HPDE6-E6E7 (cell line): ENCODE results near the gene CXCL5.
"Not testable (repeated sequence)": the region's sequence is repeated elsewhere in the genome, so short reads cannot be mapped to it uniquely, and the experiment has no call there.

Experiments
- DNase-seq: peaks from one replicate; pipeline ENCODE4 v3.0.0; 2011; ENCODE audit warnings: missing footprints; ENCODE audit errors: extremely low spot score

Gene CXCL5

DNA sequence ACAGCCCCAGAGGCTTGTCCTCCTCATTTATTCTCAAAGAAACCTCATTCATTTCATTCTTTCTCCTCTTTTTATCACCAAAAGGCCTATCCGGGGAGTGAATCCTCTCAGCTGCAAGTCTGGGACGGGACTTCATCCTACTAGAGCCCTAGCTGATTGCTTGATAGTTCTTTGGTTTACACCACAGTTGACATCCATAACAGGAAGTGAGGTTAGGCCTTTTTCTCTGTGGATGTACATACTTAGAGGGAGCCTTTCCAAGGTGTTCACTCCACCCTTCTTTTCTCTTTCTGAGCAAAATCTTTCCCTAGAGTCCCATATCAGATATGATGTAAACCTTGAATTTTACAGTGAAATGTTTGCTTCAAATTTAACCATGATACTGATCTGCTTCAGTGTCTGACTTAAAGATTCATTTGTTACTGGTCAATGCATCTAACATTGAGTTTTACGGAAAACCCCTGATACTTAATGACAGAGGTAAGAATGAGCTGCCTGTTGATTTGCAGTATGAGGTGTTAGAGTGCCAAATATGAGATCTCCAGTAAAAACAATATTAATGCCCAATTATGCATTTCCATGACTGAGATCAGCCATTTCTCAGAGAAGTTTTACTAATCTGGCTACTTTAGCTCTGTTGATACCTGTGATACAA, 16.8 kb upstream of the CXCL5 start:
- no peak for DNase-seq

DNA sequence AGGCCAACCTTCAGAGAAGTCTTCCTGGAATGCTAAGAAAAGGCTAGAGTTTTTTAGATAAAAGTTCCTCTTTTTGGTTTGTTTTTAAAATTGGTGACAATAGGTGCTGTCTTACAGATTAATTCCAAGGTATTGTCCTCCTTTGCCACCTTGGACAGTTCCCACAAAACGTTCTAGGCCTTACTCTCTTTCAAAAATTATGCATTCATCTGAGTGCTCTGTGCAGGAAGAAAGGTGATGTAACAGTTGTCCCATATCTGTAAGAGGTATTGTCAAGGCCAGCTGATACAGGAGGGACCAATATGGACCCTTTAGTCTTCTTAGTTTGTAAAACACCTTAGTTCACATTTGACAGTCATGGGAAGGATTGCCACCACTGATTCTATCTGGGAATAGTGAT, 15.9 kb upstream of the CXCL5 start:
- DNase-seq, result no peak

GRCh38 chr4:74013264-74013663, 14.8 kb upstream of the CXCL5 start:
- DNase-seq, result no peak

DNA sequence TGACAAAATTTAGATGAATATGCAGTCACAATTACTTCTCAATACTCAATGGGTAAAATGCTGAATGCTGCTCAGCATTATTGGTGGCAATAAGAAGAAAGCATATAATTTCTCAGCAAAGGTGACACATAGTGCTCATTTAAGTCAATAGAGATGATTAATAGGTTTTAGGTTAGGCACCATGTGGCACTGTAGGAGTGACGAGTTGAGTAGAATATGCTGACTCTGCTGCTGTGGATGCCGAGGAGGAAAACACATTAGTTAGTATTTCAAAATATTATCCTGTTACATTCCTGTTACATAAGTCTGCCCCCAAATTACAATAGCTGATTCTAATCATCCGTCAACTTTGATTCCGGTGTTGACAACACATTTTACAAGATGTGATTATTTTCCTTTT, 13.7 kb upstream of the CXCL5 start:
- DNase-seq, result no peak

GRCh38 chr4:74009307-74009706, 10.8 kb upstream of the CXCL5 start:
- DNase-seq, result no peak

DNA sequence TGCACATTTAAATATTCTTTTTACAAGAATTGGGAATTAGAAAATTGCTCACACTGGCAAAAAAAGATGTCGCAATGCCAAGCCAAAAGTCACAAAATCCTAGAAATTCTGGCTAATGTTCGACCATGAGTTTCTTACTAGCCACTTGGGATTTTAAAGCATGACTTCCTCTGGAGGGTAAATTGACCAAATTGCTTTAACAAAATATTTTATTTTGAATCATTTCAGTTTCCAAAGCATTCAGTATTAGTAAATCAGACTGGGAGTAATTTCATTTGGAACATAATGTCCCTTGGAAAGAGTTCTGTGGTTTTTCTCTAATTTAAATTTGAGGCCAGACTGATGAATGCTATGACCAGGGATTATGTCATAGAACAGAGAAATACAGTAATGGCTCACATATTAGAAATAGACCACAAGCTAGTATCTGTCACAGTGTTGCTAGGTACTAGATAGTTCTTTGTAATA, 7.6 kb upstream of the CXCL5 start:
- DNase-seq, result no peak

- no peak for DNase-seq
These were observed 7.1 kb upstream of the CXCL5 start for GRCh38 chr4:74005528-74005927.

- no peak for DNase-seq
These were observed 6.2 kb upstream of the CXCL5 start for GRCh38 chr4:74004668-74005067.

GRCh38 chr4:74000301-74000700, 1.8 kb upstream of the CXCL5 start:
- no peak for DNase-seq

DNA sequence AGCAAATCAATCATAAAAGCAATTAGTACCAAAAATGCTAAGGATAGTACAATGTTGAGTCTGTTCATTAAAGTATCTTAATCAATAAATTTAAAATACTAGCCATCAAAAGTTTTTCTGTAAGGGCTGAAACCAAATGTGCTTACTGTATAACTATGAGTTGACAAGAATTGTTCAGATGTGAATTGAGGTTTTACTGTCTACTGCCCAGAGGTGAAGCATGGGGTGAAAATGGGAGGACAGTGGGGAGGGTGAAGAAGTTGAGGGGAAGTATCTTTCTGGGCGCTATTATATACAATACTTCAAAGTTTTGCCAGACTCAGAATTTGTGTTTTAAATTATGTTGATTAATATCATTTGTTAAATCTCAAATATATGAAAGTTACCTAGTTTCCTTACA, 6.4 kb downstream of the CXCL5 start:
- DNase-seq, result no peak

DNA sequence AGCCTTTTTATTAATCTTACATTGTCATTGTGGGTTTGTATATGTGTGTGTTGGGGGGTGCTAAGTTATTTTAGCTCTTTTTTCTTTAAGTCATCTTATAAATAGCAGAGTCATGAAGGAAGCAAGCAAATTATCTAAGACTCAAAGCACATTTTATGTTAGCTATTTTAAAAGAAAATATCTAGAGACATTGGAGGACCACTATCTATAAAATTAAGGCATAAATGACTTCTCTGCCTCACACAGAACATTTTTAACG, 6.8 kb downstream of the CXCL5 start:
- DNase-seq, result no peak

DNA sequence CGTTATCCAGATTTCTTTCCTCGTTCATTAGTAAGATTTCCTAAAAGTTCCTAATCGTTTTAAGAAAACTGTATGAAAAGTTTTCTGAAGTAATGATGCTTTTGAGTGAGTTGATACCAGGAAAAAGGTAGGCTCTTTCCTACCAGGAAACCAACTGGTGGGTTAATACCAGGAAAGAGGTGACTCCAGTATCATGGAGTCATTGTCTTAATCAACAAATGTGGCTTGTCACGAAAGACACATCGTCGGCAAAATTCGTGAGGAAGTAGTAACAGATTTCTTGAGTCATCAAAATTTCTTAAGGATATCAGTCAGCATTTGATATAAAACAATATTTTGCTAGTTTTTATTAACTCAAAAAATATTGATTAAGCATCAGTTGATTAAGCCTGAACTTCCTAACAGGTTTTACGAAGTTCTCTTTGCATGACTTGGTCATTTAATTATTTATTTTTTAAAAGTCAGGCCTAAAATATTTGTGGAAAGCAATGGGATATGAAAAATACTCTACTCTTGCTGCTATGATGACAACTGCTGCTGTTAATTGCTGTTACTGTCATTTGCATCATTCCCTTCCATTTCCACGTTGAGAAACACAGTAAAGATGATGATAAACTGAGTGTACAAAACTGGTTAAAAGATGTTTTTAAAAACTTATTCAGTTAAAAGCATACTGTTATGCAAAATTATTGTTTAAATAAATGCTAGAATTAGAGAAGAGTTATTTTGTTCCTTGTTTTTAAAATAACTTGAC, 7.3 kb downstream of the CXCL5 start:
- DNase-seq, result no peak

- no peak for DNase-seq
These were observed 8.5 kb downstream of the CXCL5 start for GRCh38 chr4:73989928-73990327.

GRCh38 chr4:73989031-73989430, 9.4 kb downstream of the CXCL5 start:
- no peak for DNase-seq

GRCh38 chr4:73988061-73988460, 10.4 kb downstream of the CXCL5 start, which contains the start of gene PPBP:
PPBP (minus strand) TSS chr4:73988190; CDS start chr4:73988103, 87 bp downstream.
- DNase-seq, result no peak

DNA sequence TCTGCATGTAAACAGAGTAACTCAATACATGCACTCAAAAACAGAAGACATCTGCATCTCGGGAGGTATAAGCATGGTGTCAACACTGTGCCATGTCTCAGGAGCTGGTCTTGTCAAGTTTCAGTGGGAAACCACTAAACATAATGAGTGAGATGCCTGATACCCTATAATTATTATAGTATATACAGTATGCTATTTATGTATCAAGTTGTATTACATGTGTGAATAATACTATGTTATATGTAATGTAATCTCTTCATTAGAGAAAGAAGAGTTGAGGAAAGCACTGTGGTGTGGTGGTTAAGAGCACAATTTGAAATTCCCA, 13.0 kb downstream of the CXCL5 start:
- no peak for DNase-seq

GRCh38 chr4:73984736-73985527, 13.5 kb downstream of the CXCL5 start:
- DNase-seq, result no peak

GRCh38 chr4:73981175-73981574, 17.3 kb downstream of the CXCL5 start:
- DNase-seq, result not testable (repeated sequence)

GRCh38 chr4:73979407-73979957, 19.0 kb downstream of the CXCL5 start:
- DNase-seq, result no peak

GRCh38 chr4:73978886-73979285, 19.6 kb downstream of the CXCL5 start:
- no peak for DNase-seq

- DNase-seq, result no peak
These were observed 21.8 kb downstream of the CXCL5 start for GRCh38 chr4:73976716-73977115.

DNA sequence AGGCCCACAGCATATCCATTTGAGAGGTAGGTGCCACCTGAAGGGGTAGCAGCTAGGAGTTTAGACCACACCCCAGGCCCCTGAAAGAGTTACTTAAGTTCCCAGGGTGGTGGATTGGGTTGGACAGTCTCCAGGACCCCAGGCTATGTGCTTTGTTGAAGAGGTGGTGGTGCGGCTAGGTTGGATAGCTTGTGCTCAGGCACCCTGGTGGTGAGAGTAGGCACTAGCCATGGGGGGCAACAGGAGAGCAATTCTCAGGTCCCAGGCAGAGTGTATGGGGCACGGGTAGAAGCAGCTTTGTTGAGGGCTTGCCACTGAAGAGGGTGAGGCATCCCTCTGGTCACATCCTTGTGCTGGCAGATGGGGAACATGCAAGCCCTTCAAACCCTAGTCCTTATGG, 22.3 kb downstream of the CXCL5 start:
- DNase-seq, result no peak

DNA sequence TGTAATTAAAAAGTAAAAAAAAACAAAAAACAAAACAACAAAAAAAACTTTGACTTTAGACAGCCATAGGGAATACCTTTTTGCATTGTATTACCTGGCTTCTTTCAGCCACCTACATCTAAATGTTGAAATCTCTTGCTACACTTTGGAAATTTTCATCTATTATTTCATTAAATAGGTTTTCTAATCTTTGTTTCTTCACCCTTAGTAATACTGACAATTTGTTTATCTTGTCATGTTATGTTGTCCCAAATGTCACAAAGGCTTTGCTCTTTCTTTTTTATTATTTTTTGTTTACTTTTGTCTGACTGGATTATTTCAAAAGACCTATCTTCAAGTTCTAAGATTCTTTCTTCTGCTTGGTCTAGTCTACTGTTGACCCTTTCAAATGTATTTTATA, 24.1 kb downstream of the CXCL5 start:
- no peak for DNase-seq
